HL-60 (cell line): ENCODE results near the gene PLK1.

ENCODE experiments used
- GABPA ChIP-seq: IDR thresholded peaks from 2 replicates; pipeline ENCODE4 v1.6.1; 2012; ENCODE audit warnings: low read depth
- POLR2AphosphoS5 ChIP-seq: IDR thresholded peaks from 2 replicates; pipeline ENCODE4 v1.6.1; 2012; ENCODE audit warnings: low read depth
- TF ChIP-seq, protein P1 (sequence below): IDR thresholded peaks from 2 replicates; pipeline ENCODE4 v1.6.1; 2012; ENCODE audit warnings: low read depth; ENCODE audit not compliant: insufficient replicate concordance
- TF ChIP-seq, protein P2 (sequence below): IDR thresholded peaks from one replicate; pipeline ENCODE4 v1.5.1; 2011; ENCODE audit warnings: low read length, control low read depth, inconsistent platforms; ENCODE audit not compliant: insufficient read depth

DNA sequence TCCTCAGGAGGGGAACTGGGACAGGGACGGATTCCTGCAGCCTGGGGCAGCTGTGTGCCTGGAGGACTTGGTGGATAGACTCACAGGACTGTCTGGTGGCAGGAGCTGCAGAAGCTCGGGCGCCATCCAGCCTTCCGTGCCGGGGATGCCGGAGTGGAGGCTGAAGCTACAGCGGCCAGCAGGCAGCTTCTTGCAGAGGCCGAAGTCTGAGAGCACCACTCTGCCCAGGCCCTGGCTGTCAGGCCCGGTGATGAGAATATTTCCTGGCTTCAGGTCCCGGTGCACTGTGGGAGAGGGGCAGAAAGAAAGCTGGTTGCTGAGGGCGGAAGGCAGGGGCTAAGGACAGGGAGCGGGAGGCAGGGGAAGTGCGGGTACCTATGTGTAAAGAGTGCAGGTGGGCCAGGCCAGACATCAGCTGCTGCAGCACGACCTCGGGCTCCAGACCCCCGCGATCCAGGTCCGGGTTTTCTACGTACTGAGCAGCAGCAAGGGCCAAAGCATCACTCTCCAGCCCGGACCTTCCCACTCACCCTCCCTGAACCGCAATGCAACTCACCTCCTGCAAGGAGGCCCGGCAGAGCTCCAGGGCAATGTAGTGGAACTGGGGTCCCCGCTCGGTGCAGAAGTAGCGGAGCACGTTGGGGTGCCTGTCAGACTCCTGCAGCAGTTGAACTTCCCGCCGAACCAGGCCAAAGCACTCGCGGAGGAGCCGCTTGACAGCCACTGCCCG lies 16.1 kb downstream of the PLK1 start:
- TF ChIP-seq, protein P1, sequence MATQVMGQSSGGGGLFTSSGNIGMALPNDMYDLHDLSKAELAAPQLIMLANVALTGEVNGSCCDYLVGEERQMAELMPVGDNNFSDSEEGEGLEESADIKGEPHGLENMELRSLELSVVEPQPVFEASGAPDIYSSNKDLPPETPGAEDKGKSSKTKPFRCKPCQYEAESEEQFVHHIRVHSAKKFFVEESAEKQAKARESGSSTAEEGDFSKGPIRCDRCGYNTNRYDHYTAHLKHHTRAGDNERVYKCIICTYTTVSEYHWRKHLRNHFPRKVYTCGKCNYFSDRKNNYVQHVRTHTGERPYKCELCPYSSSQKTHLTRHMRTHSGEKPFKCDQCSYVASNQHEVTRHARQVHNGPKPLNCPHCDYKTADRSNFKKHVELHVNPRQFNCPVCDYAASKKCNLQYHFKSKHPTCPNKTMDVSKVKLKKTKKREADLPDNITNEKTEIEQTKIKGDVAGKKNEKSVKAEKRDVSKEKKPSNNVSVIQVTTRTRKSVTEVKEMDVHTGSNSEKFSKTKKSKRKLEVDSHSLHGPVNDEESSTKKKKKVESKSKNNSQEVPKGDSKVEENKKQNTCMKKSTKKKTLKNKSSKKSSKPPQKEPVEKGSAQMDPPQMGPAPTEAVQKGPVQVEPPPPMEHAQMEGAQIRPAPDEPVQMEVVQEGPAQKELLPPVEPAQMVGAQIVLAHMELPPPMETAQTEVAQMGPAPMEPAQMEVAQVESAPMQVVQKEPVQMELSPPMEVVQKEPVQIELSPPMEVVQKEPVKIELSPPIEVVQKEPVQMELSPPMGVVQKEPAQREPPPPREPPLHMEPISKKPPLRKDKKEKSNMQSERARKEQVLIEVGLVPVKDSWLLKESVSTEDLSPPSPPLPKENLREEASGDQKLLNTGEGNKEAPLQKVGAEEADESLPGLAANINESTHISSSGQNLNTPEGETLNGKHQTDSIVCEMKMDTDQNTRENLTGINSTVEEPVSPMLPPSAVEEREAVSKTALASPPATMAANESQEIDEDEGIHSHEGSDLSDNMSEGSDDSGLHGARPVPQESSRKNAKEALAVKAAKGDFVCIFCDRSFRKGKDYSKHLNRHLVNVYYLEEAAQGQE, result no peak
- TF ChIP-seq, protein P2, sequence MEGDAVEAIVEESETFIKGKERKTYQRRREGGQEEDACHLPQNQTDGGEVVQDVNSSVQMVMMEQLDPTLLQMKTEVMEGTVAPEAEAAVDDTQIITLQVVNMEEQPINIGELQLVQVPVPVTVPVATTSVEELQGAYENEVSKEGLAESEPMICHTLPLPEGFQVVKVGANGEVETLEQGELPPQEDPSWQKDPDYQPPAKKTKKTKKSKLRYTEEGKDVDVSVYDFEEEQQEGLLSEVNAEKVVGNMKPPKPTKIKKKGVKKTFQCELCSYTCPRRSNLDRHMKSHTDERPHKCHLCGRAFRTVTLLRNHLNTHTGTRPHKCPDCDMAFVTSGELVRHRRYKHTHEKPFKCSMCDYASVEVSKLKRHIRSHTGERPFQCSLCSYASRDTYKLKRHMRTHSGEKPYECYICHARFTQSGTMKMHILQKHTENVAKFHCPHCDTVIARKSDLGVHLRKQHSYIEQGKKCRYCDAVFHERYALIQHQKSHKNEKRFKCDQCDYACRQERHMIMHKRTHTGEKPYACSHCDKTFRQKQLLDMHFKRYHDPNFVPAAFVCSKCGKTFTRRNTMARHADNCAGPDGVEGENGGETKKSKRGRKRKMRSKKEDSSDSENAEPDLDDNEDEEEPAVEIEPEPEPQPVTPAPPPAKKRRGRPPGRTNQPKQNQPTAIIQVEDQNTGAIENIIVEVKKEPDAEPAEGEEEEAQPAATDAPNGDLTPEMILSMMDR, result no peak
- no peak for TF ChIP-seq POLR2AphosphoS5
- no peak for TF ChIP-seq GABPA
